Fibroblast of skin of abdomen (primary cell): Measurements from ENCODE around the gene FAM174C.

Source experiments
- DNase-seq: peaks from one replicate; pipeline ENCODE4 v3.0.0-alpha.2; 2013

FAM174C gene

DNA sequence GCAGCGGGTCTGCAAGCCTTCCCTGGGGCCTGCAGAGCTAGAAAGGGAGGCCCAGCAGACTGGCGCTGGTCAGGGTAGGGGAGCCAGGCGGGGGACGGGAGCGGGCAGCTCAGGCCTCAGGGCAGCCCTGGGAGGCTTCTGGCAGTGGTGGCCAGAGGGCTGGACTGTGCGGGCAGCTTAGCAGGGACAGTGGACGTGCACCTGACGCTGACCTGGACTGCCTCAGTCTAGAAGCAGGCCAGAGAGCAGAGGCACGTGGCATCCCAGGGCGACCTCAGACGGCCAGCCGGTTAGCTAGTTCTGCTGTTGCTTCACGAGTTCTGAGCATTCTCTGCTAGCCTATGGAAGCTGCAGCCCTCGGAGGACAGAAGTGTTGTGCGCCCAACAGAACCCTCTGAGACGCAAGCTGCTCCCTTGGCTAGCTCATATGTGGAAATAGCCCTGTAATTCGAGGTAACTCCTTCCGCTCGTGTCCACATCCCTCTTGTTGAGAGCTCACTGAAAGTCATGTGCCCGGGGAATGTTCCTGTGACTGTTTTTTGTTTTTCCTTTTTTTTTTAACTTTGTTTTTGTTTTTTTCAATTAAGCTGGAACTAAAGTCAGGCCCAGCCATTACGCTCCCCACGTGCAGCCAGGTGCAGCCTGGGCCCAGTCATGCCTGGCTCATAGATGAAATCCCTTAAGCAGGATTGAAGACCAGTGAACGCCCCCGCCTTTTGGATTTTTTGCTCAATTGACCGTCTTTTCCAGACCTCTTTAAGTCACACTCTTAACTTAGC is 1.9 kb upstream of the FAM174C start:
- no peak for DNase-seq

DNA sequence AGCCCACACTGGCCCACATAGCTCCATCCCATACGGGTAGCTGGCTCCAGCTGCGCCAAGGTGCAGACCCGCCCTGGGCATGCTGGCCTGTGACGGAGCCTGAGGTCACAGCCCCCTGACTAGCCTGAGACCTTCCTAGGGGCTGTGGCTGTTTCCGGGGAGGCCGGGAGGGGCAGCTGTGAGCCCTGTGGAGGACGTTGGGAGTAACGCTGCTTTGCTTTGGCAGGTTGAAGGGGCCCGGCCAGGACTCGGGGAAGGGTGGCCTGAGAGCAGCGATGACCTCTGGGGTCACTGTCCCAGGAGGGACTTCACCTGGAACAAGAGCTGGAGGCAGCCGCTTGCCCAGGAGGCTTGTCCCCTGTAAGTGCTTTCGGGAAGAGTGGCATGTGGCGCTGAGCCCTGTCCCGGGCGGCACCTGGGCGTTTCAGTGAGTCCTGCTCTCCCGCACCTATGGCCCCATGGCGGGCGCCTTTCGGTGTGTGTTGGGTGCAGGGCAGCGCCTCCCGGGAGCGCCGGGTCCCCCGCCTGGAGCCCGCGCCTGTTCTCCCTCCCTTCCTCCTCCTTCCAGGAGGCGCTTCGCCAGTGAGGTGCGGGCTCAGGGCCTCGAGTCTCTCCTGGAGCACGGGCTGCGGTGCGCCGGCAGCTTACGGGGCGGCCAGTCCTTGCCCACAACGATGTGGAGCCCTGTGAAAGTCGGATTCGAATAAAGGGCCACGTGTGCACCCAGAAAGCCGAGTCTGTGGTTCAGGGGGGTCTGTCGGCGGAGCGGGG is 1.1 kb upstream of the FAM174C start:
- no peak for DNase-seq

- peak; percentile 24 for DNase-seq
Measured at GRCh38 chr19:1274852-1275259, 474 bp upstream of the FAM174C start.

GRCh38 chr19:1275976-1276627 is 772 bp downstream of the FAM174C start:
- no peak for DNase-seq

GRCh38 chr19:1276628-1277022 is 1.3 kb downstream of the FAM174C start:
- DNase-seq, result no peak

DNA sequence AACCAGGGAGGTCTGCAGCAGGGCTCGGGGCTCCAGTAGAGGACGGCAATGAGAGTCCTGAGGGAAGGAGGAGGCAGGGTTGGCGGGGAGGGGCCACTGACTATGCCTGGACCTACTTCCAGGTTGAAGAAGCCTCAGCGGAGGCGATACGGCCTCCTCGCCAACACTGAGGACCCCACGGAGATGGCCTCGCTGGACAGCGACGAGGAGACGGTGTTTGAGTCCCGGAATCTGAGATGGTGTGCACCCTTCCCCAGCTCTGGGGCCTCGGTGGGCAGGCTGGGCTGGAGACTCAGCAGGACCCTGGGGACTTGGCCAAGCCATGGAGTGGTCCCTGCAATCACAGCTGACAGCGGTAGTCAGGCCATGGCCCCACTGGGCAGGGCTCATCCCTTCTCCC is 1.7 kb downstream of the FAM174C start:
- DNase-seq, result no peak

GRCh38 chr19:1278074-1278473 is 2.7 kb downstream of the FAM174C start:
- DNase-seq, result no peak

GRCh38 chr19:1278713-1279660 is 3.7 kb downstream of the FAM174C start:
- DNase-seq, result no peak

GRCh38 chr19:1279782-1280341 is 4.5 kb downstream of the FAM174C start:
- DNase-seq, result peak; percentile 77

- no peak for DNase-seq
Measured at GRCh38 chr19:1280636-1281568, 5.6 kb downstream of the FAM174C start.

DNA sequence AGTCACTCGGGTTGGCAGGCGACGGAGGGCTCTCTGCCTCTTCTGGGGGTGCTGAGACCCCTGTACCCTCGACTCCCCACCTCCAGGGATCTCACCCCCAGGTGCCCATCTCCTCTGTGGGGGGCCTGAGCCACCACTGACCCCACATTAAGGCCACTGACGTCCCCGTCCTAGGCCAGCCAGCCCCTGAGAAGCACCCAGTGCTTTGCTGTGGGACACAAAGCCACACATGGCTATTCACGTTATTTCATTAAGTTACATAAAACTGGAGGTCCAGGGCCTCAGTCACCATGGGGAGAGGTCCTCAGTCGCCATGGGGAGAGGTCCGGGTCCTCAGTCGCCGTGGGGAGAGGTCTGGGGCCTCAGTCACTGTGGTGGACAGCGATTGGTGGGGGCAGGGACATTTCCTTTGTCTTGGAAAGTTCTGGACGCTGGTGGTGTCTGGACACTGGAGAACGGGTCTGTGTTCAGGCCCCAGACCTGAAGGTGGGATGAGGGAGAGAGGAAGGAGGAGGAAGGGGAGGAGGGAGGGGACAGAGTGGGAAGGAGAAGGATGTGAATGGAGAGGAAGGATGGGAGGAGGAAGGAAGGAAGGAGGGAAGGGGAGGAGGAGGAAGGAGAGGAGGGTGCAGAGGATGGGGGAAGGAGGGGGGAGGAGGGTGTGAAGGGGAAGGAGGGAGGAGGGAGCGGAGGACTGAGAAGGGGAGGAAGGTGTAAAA is 6.4 kb downstream of the FAM174C start:
- no peak for DNase-seq

- DNase-seq, result no peak
Measured at GRCh38 chr19:1282588-1283206, 7.4 kb downstream of the FAM174C start.

GRCh38 chr19:1283207-1283916 is 8.0 kb downstream of the FAM174C start:
- no peak for DNase-seq

DNA sequence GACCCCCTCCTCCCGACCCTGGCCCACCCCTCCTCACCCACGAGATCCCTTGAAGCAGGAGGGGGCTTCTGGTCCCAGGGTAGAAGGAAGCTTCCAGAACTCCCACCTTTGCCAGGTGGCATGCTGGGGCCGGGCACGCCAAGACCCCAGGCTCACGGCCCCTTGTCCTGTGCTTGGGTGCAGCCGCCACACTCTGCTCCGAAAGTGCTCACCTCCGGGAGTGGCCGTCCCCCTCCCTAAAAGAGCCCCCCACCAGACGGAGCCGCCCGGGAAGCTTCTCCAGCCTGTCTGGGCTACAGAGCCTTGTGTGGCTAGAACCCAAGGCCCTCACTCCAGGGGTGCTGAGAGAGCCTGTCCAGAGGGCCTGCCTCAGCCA is 8.6 kb downstream of the FAM174C start:
- no peak for DNase-seq

DNA sequence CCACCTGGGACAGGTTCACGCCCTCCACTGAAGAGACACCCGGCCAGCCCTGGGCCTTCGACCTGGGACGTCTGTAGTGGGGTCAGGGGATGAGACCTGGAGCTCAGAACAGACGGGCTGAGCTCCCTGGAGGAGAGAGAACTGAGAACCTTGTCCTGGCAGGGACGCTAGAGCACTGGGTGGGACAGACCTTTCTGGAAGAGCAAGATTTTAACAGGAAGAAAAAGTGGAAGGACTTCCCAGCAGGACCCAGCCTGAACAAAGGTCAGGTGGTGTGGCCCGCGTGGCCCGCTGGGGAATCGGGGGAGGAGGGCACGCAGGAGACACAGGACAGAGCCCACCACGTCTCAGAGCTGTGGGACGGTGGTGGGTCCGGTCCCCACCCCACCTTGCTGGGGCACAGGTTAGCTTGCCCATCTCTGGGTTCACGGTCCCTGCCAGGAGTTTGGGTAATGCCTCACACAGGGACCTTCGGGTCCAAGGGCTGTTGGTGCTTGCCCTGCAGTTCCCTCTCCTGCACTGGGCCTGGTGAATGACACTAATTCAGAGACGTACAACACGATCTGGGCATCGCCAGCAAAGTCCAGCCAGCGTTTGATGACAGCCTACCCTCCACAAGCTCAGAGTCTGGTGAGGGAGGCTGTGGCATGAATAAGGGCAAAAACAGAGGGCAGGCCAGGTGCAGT is 9.1 kb downstream of the FAM174C start:
- DNase-seq, result no peak

- no peak for DNase-seq
Measured at GRCh38 chr19:1284979-1285736, 9.8 kb downstream of the FAM174C start.

DNA sequence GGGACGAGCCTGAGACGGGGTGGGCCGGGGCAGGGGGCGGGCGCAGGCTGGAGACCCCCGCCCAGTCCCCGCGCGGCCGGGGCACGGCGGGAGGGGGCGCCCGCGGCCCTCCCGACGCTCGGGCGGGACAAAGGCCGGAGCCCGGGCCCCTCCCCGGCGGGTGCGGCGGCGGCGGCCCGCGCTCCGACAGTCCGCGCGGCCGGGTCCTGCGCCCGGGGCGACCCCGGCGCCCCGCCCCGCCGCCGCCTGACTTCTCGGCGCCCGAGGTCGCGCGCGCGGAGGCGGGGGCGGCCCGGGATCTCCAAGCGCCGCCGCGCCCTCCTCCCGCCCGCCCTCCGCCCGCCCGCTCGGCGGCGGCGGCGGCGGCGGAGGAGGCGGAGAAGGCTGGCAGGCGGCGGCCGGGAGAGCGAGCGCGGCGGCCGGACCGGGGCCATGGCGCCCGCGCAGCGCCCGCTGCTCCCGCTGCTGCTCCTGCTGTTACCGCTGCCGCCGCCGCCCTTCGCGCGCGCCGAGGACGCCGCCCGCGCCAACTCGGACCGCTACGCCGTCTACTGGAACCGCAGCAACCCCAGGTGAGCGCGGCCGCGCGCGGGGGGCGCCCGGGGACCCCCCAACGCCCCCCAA is 10.5 kb downstream of the FAM174C start, which contains the start of gene EFNA2:
EFNA2 (plus strand) TSS at position 137 of the 624 bp plus-strand sequence; CDS start at position 433, 296 bp downstream.
- no peak for DNase-seq
